Epithelial cell of proximal tubule (primary cell): ENCODE measurements around the gene SH3RF1. TPM values are rescaled to one million over a fixed set of nuclear protein-coding genes. Genes with fewer than 3 reads are reported as not detected.

Experiments used
- DNase-seq: peaks from one replicate; pipeline ENCODE4 v3.0.0-alpha.2; 2011; ENCODE audit warnings: low read depth
- H3K4me3 ChIP-seq: 2 replicates; pipeline ENCODE4 v1.5.1; 2011; ENCODE audit warnings: low read depth, mild to moderate bottlenecking, low read length
- total RNA-seq: library from RNA; depleted of rRNA; stranded (reverse); fragments of >200 nt; gene quantifications from 2 replicates; pipeline ENCODE4 v1.2.3, GENCODE V29; 2015
- TF ChIP-seq, protein P1 (sequence below): conservative IDR thresholded peaks from 2 replicates; pipeline ENCODE4 v1.5.1; 2012; ENCODE audit warnings: low read depth, mild to moderate bottlenecking, low read length

Gene SH3RF1
- total RNA-seq, 1 donor from 2014 or later, result 25.8 TPM

DNA sequence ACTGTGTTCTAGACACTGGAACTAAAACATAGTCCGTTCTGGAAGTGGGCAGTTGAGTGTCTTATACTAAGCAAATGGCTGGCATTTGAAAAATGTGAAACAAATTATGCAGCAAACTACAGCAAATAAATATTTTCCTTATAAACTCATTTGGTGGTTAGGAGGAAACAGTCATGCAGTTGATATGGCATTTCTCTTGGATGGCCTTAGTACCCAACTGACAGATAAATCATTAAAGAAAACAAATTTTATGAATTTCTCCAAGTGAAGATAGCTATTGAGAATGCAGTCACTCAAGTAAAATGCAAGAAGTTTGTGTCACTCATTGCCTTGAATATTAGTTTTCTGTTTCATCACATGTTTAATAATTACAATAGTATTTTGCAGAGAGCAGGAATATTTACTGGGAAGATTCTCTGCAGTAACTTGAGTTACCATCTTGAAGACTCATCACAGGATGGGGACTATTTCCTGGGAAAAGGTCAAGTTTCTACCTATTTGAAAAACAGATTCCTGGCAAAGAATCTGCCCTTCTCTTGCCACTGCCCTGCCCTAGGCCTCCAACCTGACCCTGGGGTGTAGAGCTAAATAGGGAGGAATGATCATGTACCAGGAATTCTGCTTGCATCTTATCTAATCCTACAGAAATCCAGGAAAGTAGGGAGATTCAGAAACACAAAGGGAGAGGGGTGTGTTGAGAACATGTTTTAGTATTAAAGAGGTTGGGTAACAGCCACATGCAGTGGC, 105.9 kb downstream of the SH3RF1 start:
- DNase-seq, result no peak
- TF ChIP-seq, protein P1, sequence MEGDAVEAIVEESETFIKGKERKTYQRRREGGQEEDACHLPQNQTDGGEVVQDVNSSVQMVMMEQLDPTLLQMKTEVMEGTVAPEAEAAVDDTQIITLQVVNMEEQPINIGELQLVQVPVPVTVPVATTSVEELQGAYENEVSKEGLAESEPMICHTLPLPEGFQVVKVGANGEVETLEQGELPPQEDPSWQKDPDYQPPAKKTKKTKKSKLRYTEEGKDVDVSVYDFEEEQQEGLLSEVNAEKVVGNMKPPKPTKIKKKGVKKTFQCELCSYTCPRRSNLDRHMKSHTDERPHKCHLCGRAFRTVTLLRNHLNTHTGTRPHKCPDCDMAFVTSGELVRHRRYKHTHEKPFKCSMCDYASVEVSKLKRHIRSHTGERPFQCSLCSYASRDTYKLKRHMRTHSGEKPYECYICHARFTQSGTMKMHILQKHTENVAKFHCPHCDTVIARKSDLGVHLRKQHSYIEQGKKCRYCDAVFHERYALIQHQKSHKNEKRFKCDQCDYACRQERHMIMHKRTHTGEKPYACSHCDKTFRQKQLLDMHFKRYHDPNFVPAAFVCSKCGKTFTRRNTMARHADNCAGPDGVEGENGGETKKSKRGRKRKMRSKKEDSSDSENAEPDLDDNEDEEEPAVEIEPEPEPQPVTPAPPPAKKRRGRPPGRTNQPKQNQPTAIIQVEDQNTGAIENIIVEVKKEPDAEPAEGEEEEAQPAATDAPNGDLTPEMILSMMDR, result no peak

DNA sequence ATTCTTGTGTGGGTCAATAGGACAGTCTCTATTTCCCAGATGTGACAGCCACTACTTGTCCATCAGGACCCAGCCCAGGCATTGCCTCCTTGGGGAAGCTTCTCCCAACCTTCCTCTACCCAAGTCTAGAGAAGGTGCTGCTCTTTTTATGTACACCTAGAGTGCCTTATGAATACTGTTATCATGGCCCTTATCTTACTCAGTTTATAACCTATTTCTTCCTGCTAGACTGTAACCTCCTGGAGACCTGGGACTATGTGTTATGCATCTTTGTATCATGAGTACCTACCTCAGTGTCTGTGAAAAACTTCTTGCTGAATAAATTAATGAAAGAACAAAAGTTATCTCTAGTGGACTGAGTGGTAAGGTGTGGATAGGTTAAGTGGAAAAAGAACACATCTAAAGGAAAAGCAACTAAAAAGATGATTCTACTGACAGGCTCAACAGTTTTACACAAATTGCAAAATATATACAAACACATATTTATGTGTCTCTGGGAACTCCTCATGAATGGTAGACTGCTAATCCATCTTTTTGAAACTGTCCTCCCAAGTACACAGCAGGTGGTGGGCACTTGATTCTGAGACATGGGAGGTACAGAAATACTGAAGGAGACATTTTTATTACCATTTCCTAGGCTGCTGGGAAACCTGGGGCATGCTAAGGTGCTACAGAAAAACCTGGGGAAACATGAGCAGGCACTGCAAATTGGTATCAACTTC, 106.6 kb downstream of the SH3RF1 start:
- TF ChIP-seq, protein P1, result no peak
- no peak for DNase-seq
- H3K4me3 ChIP-seq, result no peak overlapping the region

More for the DNA sequence above, 105.9 kb downstream of the SH3RF1 start:
- no peak overlapping the region for H3K4me3 ChIP-seq

- DNase-seq, result no peak
- H3K4me3 ChIP-seq, result no peak overlapping the region
- TF ChIP-seq, protein P1, result no peak
These were observed 107.3 kb downstream of the SH3RF1 start for GRCh38 chr4:169163495-169163894.

DNA sequence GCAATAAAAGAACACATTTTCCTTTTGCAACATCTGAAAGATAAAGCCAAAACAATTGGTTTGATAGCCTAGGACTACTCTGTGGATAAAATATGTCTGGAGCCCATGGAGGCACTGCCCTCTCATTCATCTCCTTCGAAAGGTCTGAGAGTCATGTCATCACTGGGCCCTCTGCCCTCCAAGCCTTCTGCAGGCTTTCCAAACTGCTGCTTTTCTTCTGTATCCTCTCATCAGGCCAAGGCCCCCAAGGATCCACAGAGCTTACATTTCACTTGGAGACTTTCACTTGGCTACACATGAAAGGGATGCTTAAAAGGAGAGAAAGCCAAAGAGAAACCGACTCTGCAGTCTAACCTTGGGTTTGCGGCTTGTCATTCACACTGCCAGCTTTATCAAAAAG, 109.9 kb downstream of the SH3RF1 start:
- no peak for DNase-seq
- no peak overlapping the region for H3K4me3 ChIP-seq
- TF ChIP-seq, protein P1, result no peak

DNA sequence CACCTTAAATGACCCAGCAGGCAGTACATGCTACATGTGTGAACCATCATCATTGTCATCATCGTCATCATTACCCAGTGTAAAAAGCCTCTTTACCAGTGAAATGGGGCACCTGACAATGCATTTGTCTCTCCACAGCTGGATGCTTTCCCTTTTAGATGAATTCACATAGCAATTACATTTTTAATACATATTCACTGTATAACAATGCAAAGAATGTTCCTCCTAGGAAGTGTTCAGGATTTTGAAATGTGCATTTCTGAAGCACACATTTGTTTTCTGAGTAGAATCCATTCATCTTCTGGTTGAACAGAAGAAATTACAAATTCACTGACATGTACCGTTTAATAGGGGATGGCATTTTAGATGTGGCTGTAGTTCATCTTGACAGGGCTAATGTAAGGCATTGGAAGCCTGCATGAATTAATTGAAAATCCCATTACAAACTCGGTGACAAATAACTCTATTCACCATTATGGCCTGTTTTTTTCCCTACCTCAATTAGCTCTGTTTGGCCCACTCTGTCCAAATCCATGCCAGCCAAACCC, 111.1 kb downstream of the SH3RF1 start:
- DNase-seq, result no peak
- TF ChIP-seq, protein P1, result no peak
- H3K4me3 ChIP-seq, result no peak overlapping the region

DNA sequence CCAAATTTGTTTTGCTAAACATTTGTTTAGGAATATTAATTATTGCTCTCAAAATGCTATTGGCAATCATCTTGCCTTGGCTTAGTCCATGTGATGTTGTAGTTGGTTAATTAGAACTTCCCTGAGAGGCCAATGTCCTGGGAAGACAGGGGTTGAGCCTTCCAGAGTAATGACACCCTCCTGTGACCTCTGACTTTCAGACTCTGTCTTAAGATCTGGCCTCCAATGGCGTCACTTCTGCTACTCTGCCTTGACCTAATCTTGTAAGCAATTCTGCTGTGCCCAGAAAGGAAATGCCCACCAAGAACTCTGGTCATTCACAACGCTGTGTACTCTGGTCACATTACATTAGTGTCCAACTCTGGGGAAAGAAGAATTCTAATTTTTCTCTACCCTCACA, 111.9 kb downstream of the SH3RF1 start:
- no peak overlapping the region for H3K4me3 ChIP-seq
- TF ChIP-seq, protein P1, result no peak
- DNase-seq, result no peak
